Adrenal gland (tissue), 5 donors: ENCODE data around the gene RFX1.

ENCODE experiments used
- CTCF ChIP-seq, 6 experiments: fragments of 450-650 bp in 4 of 6; fragments of 200-600 bp in 2 of 6; sonication (generic) in 1 of 6; IDR thresholded peaks; 1 replicate in 5 of 6; 2 replicates in 1 of 6; pipeline versions ENCODE4 v1.5.1 to v1.8.0; 2016 to 2021; ENCODE audit warnings: antibody characterized with exemption in 6 of 6, mild to moderate bottlenecking in 2 of 6, moderate library complexity in 1 of 6
- POLR2A ChIP-seq, 2 donors: fragments of 450-650 bp; IDR thresholded peaks; one replicate each; pipeline ENCODE4 v1.6.1; 2017; ENCODE audit warnings: antibody characterized with exemption in 2 of 2, mild to moderate bottlenecking in 2 of 2, moderate library complexity in 1 of 2
- donor health status: DM: no; HTN: no; CAD: no.

GRCh38 chr19:13965926-13966683, 40.0 kb downstream of the RFX1 start:
- no peak for TF ChIP-seq CTCF (IDR thresholded peaks at IDR 0.05)
- TF ChIP-seq POLR2A (IDR thresholded peaks at IDR 0.05), result no peak
